ENCODE results near the gene ARID3B.
"Not testable (repeated sequence)": the region's sequence is repeated elsewhere in the genome, so short reads cannot be mapped to it uniquely, and the experiment has no call there.

ARID3B gene

GRCh38 chr15:74573987-74574386 lies 33.0 kb downstream of the ARID3B start:
- FAIRE-seq, result no peak

- no peak for FAIRE-seq
Observed at GRCh38 chr15:74578496-74578994, 37.5 kb downstream of the ARID3B start.

- FAIRE-seq, result no peak
Observed at GRCh38 chr15:74579001-74579400, 38.0 kb downstream of the ARID3B start.

GRCh38 chr15:74580538-74581350 lies 39.7 kb downstream of the ARID3B start:
- no peak for FAIRE-seq

GRCh38 chr15:74584204-74584603 lies 43.2 kb downstream of the ARID3B start:
- no peak for FAIRE-seq

- FAIRE-seq, result no peak
Observed at GRCh38 chr15:74584779-74585178, 43.8 kb downstream of the ARID3B start.

GRCh38 chr15:74585191-74585590 lies 44.2 kb downstream of the ARID3B start:
- FAIRE-seq, result no peak

- FAIRE-seq, result no peak
Observed at GRCh38 chr15:74585857-74586256, 44.8 kb downstream of the ARID3B start.

- FAIRE-seq, result no peak
Observed at GRCh38 chr15:74589826-74590225, 48.8 kb downstream of the ARID3B start.

- no peak for FAIRE-seq
Observed at GRCh38 chr15:74592222-74592621, 51.2 kb downstream of the ARID3B start.

GRCh38 chr15:74593122-74593521 lies 52.1 kb downstream of the ARID3B start:
- no peak for FAIRE-seq

GRCh38 chr15:74594455-74594854 lies 53.4 kb downstream of the ARID3B start:
- FAIRE-seq, result no peak

- no peak for FAIRE-seq
Observed at GRCh38 chr15:74595271-74595670, 54.3 kb downstream of the ARID3B start.

- FAIRE-seq, result not testable (repeated sequence)
Observed at GRCh38 chr15:74596736-74597135, 55.7 kb downstream of the ARID3B start.

- not testable (repeated sequence) for FAIRE-seq
Observed at GRCh38 chr15:74597146-74597705, 56.2 kb downstream of the ARID3B start.

GRCh38 chr15:74598126-74598842 lies 57.3 kb downstream of the ARID3B start:
- no peak for FAIRE-seq

- no peak for FAIRE-seq
Observed at GRCh38 chr15:74599156-74599555, 58.1 kb downstream of the ARID3B start.

- FAIRE-seq, result no peak
Observed at GRCh38 chr15:74603026-74603788, 62.2 kb downstream of the ARID3B start.

GRCh38 chr15:74603789-74604705 lies 63.0 kb downstream of the ARID3B start:
- no peak for FAIRE-seq

GRCh38 chr15:74604983-74605794 lies 64.2 kb downstream of the ARID3B start:
- no peak for FAIRE-seq

GRCh38 chr15:74605795-74606150 lies 64.8 kb downstream of the ARID3B start:
- FAIRE-seq, result no peak
